H9 (cell line): ENCODE measurements around the gene GCH1. TPM values are rescaled to one million over a fixed set of nuclear protein-coding genes. Genes with fewer than 3 reads are reported as not detected.

ENCODE experiments used
- DNase-seq: peaks from one replicate; pipeline ENCODE4 v3.0.0-alpha.2; 2017
- H2AFZ ChIP-seq: one replicate; pipeline ENCODE4 v1.6.1; 2013; ENCODE audit warnings: mild to moderate bottlenecking, low read length, control low read depth, moderate library complexity
- H2AK5ac ChIP-seq: 2 replicates; pipeline ENCODE4 v1.6.1; 2013; ENCODE audit warnings: low read length, control low read depth, mixed read lengths; ENCODE audit not compliant: insufficient read length
- H2BK120ac ChIP-seq: one replicate; pipeline ENCODE4 v1.6.1; 2013; ENCODE audit warnings: low read depth, mild to moderate bottlenecking, low read length, control low read depth, inconsistent platforms; ENCODE audit not compliant: poor library complexity, severe bottlenecking
- H2BK12ac ChIP-seq: 2 replicates; pipeline ENCODE4 v1.6.1; 2013; ENCODE audit warnings: low read length, control low read depth, mixed read lengths, low read depth; ENCODE audit not compliant: insufficient read length
- H2BK15ac ChIP-seq: 2 replicates; pipeline ENCODE4 v1.6.1; 2013; ENCODE audit warnings: low read depth, low read length, control low read depth
- H2BK20ac ChIP-seq: one replicate; pipeline ENCODE4 v1.6.1; 2013; ENCODE audit warnings: low read depth, mild to moderate bottlenecking, low read length, control low read depth, inconsistent platforms; ENCODE audit not compliant: poor library complexity, severe bottlenecking
- H2BK5ac ChIP-seq: 2 replicates; pipeline ENCODE4 v1.6.1; 2013; ENCODE audit warnings: low read length, control low read depth, mixed read lengths; ENCODE audit not compliant: insufficient read length
- H3K14ac ChIP-seq: 2 replicates; pipeline ENCODE4 v1.6.1; 2013; ENCODE audit warnings: low read length, control low read depth; ENCODE audit not compliant: insufficient read depth
- H3K18ac ChIP-seq: 2 replicates; pipeline ENCODE4 v1.6.1; 2013; ENCODE audit warnings: low read depth, mild to moderate bottlenecking, mixed read lengths, low read length, control low read depth; ENCODE audit not compliant: insufficient read length
- H3K23ac ChIP-seq: 2 replicates; pipeline ENCODE4 v1.6.1; 2013; ENCODE audit warnings: low read length, control low read depth, mixed read lengths, low read depth; ENCODE audit not compliant: insufficient read length
- H3K23me2 ChIP-seq: 2 replicates; pipeline ENCODE4 v1.6.1; 2013; ENCODE audit warnings: low read depth, mild to moderate bottlenecking, mixed read lengths, low read length, control low read depth; ENCODE audit not compliant: insufficient read length, poor library complexity, severe bottlenecking
- H3K27ac ChIP-seq: 2 replicates; pipeline ENCODE4 v1.5.1; 2013; ENCODE audit warnings: low read length, control low read depth, mixed read lengths, low read depth; ENCODE audit not compliant: insufficient read length
- H3K27me3 ChIP-seq: 2 replicates; pipeline ENCODE4 v1.6.1; 2013; ENCODE audit warnings: low read length, control low read depth, inconsistent platforms; ENCODE audit not compliant: insufficient read depth
- H3K4ac ChIP-seq: 2 replicates; pipeline ENCODE4 v1.6.1; 2013; ENCODE audit warnings: low read depth, mild to moderate bottlenecking, control low read depth, inconsistent platforms, low read length, moderate library complexity
- H3K4me1 ChIP-seq: 2 replicates; pipeline ENCODE4 v1.6.1; 2013; ENCODE audit warnings: low read length, control low read depth, inconsistent platforms; ENCODE audit not compliant: insufficient read depth
- H3K4me2 ChIP-seq: 2 replicates; pipeline ENCODE4 v1.6.1; 2013; ENCODE audit warnings: low read length, control low read depth, mixed read lengths; ENCODE audit not compliant: insufficient read length, insufficient read depth
- H3K56ac ChIP-seq: 2 replicates; pipeline ENCODE4 v1.6.1; 2013; ENCODE audit warnings: low read depth, mild to moderate bottlenecking, mixed read lengths, low read length, control low read depth; ENCODE audit not compliant: insufficient read length
- H3K79me1 ChIP-seq: 2 replicates; pipeline ENCODE4 v1.6.1; 2013; ENCODE audit warnings: low read depth, mild to moderate bottlenecking, moderate library complexity, low read length, control low read depth, inconsistent platforms; ENCODE audit not compliant: insufficient read depth, poor library complexity, severe bottlenecking
- H3K79me2 ChIP-seq: 2 replicates; pipeline ENCODE4 v1.6.1; 2013; ENCODE audit warnings: low read length, control low read depth, inconsistent platforms; ENCODE audit not compliant: insufficient read depth
- H3K9ac ChIP-seq: 2 replicates; pipeline ENCODE4 v1.6.1; 2013; ENCODE audit warnings: low read length, control low read depth, mixed read lengths; ENCODE audit not compliant: insufficient read length; ENCODE audit errors: extremely low read depth
- H3K9me3 ChIP-seq: one replicate; pipeline ENCODE4 v1.6.1; 2013; ENCODE audit warnings: low read depth, low read length, inconsistent platforms; ENCODE audit not compliant: control insufficient read depth
- H3T11ph ChIP-seq: one replicate; pipeline ENCODE4 v1.6.1; 2013; ENCODE audit warnings: mild to moderate bottlenecking, low read length, control low read depth, inconsistent platforms
- H4K20me1 ChIP-seq: one replicate; pipeline ENCODE4 v1.6.1; 2013; ENCODE audit not compliant: control insufficient read depth, insufficient read length, insufficient read depth
- H4K5ac ChIP-seq: 2 replicates; pipeline ENCODE4 v1.6.1; 2013; ENCODE audit warnings: low read depth, mild to moderate bottlenecking, mixed read lengths, low read length, control low read depth; ENCODE audit not compliant: insufficient read length
- H4K8ac ChIP-seq: replicated peaks from 2 replicates; pipeline ENCODE4 v1.6.1; 2013; ENCODE audit warnings: low read length, control low read depth, mixed read lengths, low read depth; ENCODE audit not compliant: insufficient read length
- H4K91ac ChIP-seq: 2 replicates; pipeline ENCODE4 v1.6.1; 2013; ENCODE audit warnings: low read depth, mild to moderate bottlenecking, moderate library complexity, mixed read lengths, low read length, control low read depth; ENCODE audit not compliant: insufficient read length
- H3K27ac Mint-ChIP-seq, 3 experiments: 2 replicates in 2 of 3; 3 replicates in 1 of 3; pipeline ENCODE4 v1.8.0; 2020 to 2021; ENCODE audit warnings: mixed read lengths in 3 of 3, mild to moderate bottlenecking in 1 of 3, moderate library complexity in 1 of 3
- H3K27me3 Mint-ChIP-seq: 2 replicates; pipeline ENCODE4 v1.8.0; 2021; ENCODE audit warnings: low read depth, mild to moderate bottlenecking, moderate library complexity, mixed read lengths
- H3K36me3 Mint-ChIP-seq, 3 experiments: 2 replicates in 2 of 3; 3 replicates in 1 of 3; pipeline ENCODE4 v1.8.0; 2020 to 2021; ENCODE audit warnings: low read depth in 3 of 3, mixed read lengths in 3 of 3; ENCODE audit not compliant: insufficient read depth in 1 of 3
- H3K4me1 Mint-ChIP-seq, 2 experiments: 2 replicates each; pipeline ENCODE4 v1.8.0; 2020; ENCODE audit warnings: mixed read lengths in 2 of 2
- H3K4me3 Mint-ChIP-seq, 2 experiments: 2 replicates in 1 of 2; 3 replicates in 1 of 2; pipeline ENCODE4 v1.8.0; 2020 to 2021; ENCODE audit warnings: mild to moderate bottlenecking in 2 of 2, mixed read lengths in 2 of 2, moderate library complexity in 1 of 2
- H3K9me3 Mint-ChIP-seq, 2 experiments: 2 replicates in 1 of 2; 3 replicates in 1 of 2; pipeline ENCODE4 v1.8.0; 2020; ENCODE audit warnings: mild to moderate bottlenecking in 2 of 2, mixed read lengths in 2 of 2, moderate library complexity in 1 of 2
- CTCF ChIP-seq: fragments of 200-600 bp; sonication (generic); conservative IDR thresholded peaks from 3 replicates; pipeline ENCODE4 v1.8.0; 2021; ENCODE audit warnings: antibody characterized with exemption, mild to moderate bottlenecking
- WGBS: extraction: QIAGEN DNeasy Blood & Tissue Kit; methylation state at CpG from one replicate; pipeline ENCODE4 v1.1.7; 2013; ENCODE audit warnings: missing lambda C conversion rate, low lambda C conversion rate, mixed read lengths; ENCODE audit not compliant: insufficient read length; ENCODE audit errors: extremely low coverage; 5-methylcytosine and 5-hydroxymethylcytosine counted together
- total RNA-seq: library from RNA; stranded (reverse); gene quantifications from 2 replicates; pipeline ENCODE4 v1.2.1, GENCODE V29; 2021

GCH1 gene
- total RNA-seq, 1 experiment from 2014 or later, result 7.7 TPM

GRCh38 chr14:54877703-54878021, 25.0 kb downstream of the GCH1 start:
- Histone ChIP-seq H4K20me1 (no peaks in the 10 kb centered on the region), H2BK15ac (no peak overlapping the region)
- H3K36me3 Mint-ChIP-seq, result peaks cover 3 to 14% (median 4%) of the 10 kb centered on the region in 3 experiments; a peak in 5 of 7 replicates

More at GRCh38 chr14:54877703-54878021, 25.0 kb downstream of the GCH1 start:
- Histone ChIP-seq H3K4ac (no peak overlapping the region), H2BK20ac (no peak overlapping the region), H2BK12ac (no peak overlapping the region), H3K23ac (no peak overlapping the region), H4K91ac (no peak overlapping the region), H3K9me3 (no peaks in the 10 kb centered on the region), H2BK5ac (no peak overlapping the region), H3K4me1 (peaks cover 5% of the 10 kb centered on the region; the same call in 1 of the 2 replicates), H3K79me1 (no peaks in the 10 kb centered on the region), H3T11ph (no peak overlapping the region), H3K4me2 (no peak overlapping the region), H3K56ac (no peak overlapping the region), H3K9ac (no peak overlapping the region), H4K5ac (no peak overlapping the region), H4K8ac (no peak overlapping the region), H3K27ac (no peak overlapping the region), H2AK5ac (no peak overlapping the region), H3K23me2 (no peaks in the 10 kb centered on the region), H2BK120ac (no peak overlapping the region), H2AFZ (no peak overlapping the region), H3K27me3 (no peaks in the 10 kb centered on the region), H3K14ac (no peak overlapping the region), H3K79me2 (no peaks in the 10 kb centered on the region), H3K18ac (no peak overlapping the region)
- Mint-ChIP-seq H3K4me1 (peaks cover 13 to 14% of the 10 kb centered on the region in 2 experiments), H3K27ac (peak overlapping the region in 1 of 3 experiments; percentile 46; a peak in 1 of 7 replicates), H3K27me3 (peaks cover 14% of the 10 kb centered on the region), H3K9me3 (peaks cover 16 to 24% of the 10 kb centered on the region in 2 experiments; a peak in 4 of 5 replicates), H3K4me3 (no peak overlapping the region)
- no CpG with 5 or more reads among the region's 3 CpGs for WGBS
- DNase-seq, result peak; percentile 66
- no peak for TF ChIP-seq CTCF
